Measurements from ENCODE around the gene FBXO42.

FBXO42 gene

DNA sequence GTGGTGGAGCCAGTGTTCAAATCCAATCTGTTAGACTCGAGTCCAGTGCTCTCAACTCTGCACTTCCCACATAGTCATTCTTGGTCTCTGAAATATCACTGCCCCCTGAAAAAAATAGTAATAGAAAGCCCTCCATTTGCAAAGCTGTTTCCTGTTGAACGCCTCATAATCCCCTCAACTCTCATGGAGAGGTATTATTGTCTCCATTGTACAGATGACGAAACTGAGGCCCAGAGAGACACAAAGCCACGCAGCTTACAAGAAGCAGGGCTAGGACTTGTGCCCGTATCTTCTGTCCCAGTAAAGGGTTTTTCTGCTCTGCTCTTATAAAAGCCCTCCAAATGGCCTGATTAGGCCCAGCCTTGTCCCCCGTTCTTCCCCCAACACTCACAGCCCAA is 133.6 kb downstream of the FBXO42 start:
- TF ChIP-seq RAD21 (IDR thresholded peaks at IDR 0.05; ENCODE audit: low read depth) (no peak), CREB1 (IDR thresholded peaks at IDR 0.05; ENCODE audit: low read depth) (no peak), EGR1 (IDR thresholded peaks at IDR 0.05) (no peak), CEBPB (IDR thresholded peaks at IDR 0.05) (no peak), TAF1 (IDR thresholded peaks at IDR 0.05; ENCODE audit: low read depth) (no peak), TCF12 (IDR thresholded peaks at IDR 0.05; ENCODE audit: low read depth) (no peak), YY1 (IDR thresholded peaks at IDR 0.05; ENCODE audit: low read depth) (no peak), TEAD4 (IDR thresholded peaks at IDR 0.05) (no peak), ZBTB7A (IDR thresholded peaks at IDR 0.05; ENCODE audit: low read depth) (no peak), EP300 (IDR thresholded peaks at IDR 0.05; ENCODE audit: borderline replicate concordance) (no peak), FOXM1 (IDR thresholded peaks at IDR 0.05; ENCODE audit: borderline replicate concordance, low read depth) (no peak), NFIC (IDR thresholded peaks at IDR 0.05) (no peak)
- TF ChIP-seq, protein P1, sequence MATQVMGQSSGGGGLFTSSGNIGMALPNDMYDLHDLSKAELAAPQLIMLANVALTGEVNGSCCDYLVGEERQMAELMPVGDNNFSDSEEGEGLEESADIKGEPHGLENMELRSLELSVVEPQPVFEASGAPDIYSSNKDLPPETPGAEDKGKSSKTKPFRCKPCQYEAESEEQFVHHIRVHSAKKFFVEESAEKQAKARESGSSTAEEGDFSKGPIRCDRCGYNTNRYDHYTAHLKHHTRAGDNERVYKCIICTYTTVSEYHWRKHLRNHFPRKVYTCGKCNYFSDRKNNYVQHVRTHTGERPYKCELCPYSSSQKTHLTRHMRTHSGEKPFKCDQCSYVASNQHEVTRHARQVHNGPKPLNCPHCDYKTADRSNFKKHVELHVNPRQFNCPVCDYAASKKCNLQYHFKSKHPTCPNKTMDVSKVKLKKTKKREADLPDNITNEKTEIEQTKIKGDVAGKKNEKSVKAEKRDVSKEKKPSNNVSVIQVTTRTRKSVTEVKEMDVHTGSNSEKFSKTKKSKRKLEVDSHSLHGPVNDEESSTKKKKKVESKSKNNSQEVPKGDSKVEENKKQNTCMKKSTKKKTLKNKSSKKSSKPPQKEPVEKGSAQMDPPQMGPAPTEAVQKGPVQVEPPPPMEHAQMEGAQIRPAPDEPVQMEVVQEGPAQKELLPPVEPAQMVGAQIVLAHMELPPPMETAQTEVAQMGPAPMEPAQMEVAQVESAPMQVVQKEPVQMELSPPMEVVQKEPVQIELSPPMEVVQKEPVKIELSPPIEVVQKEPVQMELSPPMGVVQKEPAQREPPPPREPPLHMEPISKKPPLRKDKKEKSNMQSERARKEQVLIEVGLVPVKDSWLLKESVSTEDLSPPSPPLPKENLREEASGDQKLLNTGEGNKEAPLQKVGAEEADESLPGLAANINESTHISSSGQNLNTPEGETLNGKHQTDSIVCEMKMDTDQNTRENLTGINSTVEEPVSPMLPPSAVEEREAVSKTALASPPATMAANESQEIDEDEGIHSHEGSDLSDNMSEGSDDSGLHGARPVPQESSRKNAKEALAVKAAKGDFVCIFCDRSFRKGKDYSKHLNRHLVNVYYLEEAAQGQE (IDR thresholded peaks at IDR 0.05; ENCODE audit: low read depth), result no peak
- TF ChIP-seq, protein P2, sequence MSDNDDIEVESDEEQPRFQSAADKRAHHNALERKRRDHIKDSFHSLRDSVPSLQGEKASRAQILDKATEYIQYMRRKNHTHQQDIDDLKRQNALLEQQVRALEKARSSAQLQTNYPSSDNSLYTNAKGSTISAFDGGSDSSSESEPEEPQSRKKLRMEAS (IDR thresholded peaks at IDR 0.05), result no peak
- TF ChIP-seq, protein P3, sequence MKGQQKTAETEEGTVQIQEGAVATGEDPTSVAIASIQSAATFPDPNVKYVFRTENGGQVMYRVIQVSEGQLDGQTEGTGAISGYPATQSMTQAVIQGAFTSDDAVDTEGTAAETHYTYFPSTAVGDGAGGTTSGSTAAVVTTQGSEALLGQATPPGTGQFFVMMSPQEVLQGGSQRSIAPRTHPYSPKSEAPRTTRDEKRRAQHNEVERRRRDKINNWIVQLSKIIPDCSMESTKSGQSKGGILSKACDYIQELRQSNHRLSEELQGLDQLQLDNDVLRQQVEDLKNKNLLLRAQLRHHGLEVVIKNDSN (IDR thresholded peaks at IDR 0.05), result no peak

DNA sequence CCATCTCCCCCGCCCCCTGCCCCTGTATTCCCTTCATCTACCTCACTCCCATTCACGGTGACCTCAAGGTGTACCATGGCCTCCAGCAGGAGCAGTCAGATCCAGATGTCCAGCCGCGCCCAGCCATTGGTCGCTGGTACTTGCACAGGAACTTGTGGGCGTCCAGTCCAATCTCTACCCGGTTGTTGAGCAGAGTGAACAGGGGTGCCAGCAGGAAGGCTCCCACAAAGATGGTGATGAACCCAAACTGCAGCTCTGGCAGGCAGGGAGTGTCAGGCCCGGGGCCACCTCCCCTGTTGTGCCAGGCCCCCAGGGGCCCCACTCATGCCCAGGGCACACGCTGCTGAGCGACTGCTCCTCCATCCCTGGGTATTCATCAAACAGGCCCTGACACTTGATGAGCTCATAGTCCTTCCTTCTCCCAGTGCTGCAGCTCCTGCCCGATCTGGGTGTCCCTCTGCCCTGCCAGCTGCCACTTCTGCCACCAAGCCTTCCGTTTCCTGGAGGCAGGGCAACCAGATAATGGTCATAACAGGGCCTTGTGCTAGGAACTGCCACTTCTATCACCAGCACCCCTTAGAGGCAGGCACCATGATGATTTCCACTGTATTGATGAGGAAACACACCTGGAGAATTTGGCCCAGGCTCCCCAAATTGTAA is 134.1 kb downstream of the FBXO42 start:
- TF ChIP-seq, protein P1 (IDR thresholded peaks at IDR 0.05; ENCODE audit: low read depth), result no peak
- TF ChIP-seq TCF12 (IDR thresholded peaks at IDR 0.05; ENCODE audit: low read depth) (no peak), RAD21 (IDR thresholded peaks at IDR 0.05; ENCODE audit: low read depth) (no peak), ZBTB7A (IDR thresholded peaks at IDR 0.05; ENCODE audit: low read depth) (no peak), YY1 (IDR thresholded peaks at IDR 0.05; ENCODE audit: low read depth) (no peak), NFIC (IDR thresholded peaks at IDR 0.05) (no peak), EP300 (IDR thresholded peaks at IDR 0.05; ENCODE audit: borderline replicate concordance) (no peak), TEAD4 (IDR thresholded peaks at IDR 0.05) (no peak), TAF1 (IDR thresholded peaks at IDR 0.05; ENCODE audit: low read depth) (no peak), CREB1 (IDR thresholded peaks at IDR 0.05; ENCODE audit: low read depth) (no peak), EGR1 (IDR thresholded peaks at IDR 0.05) (no peak), CEBPB (IDR thresholded peaks at IDR 0.05) (no peak), FOXM1 (IDR thresholded peaks at IDR 0.05; ENCODE audit: borderline replicate concordance, low read depth) (no peak)
- TF ChIP-seq, protein P3 (IDR thresholded peaks at IDR 0.05), result no peak
- TF ChIP-seq, protein P2 (IDR thresholded peaks at IDR 0.05), result no peak

DNA sequence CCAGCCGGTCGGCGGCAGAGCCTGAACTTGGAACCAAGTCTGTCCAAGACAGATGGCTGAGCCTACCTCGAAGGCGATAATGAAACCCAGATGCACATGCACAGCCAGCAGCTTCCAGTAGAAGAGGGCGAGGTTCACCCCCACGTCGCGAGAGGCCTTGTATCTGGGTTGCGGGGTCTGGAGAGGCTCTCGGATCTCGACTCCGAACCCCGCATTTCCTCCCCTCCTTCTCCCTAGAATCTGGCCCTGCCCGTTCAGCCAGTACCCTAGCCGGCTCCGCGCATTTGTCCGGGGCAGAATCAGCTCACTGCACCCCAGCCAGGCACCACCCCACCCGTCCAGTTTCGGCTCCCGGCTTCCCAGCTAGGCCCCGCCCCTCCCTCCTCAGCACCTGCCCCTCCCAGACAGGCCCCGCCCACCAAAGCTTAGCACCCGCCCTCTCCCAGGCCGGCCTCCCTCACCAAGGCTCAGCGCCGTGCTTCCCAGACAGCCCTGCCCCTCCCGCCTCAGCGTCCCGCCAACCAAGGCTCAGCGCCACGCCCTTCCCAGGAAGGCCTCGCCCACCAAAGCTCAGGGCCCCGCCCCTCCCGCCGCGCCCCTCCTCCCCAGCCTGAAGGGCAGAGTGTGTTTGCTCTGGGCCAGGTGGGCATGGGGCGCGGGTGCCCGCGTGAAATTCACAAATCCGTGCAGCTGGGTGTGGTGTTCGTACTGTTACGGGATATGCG is 135.1 kb downstream of the FBXO42 start:
- no peak for TF ChIP-seq CREB1 (IDR thresholded peaks at IDR 0.05; ENCODE audit: low read depth)
- peak; percentile 26; the same call in 1 of the 2 replicates for TF ChIP-seq NFIC (IDR thresholded peaks at IDR 0.05)
- no peak for TF ChIP-seq CEBPB (IDR thresholded peaks at IDR 0.05)
- TF ChIP-seq, protein P2 (IDR thresholded peaks at IDR 0.05), result peak; percentile 88
- TF ChIP-seq, protein P3 (IDR thresholded peaks at IDR 0.05), result no peak
- no peak for TF ChIP-seq RAD21 (IDR thresholded peaks at IDR 0.05; ENCODE audit: low read depth)
- no peak for TF ChIP-seq TEAD4 (IDR thresholded peaks at IDR 0.05)
- no peak for TF ChIP-seq FOXM1 (IDR thresholded peaks at IDR 0.05; ENCODE audit: borderline replicate concordance, low read depth)
- no peak for TF ChIP-seq TCF12 (IDR thresholded peaks at IDR 0.05; ENCODE audit: low read depth)
- peak; percentile 68 for TF ChIP-seq ZBTB7A (IDR thresholded peaks at IDR 0.05; ENCODE audit: low read depth)
- TF ChIP-seq EP300 (IDR thresholded peaks at IDR 0.05; ENCODE audit: borderline replicate concordance), result no peak
- TF ChIP-seq, protein P1 (IDR thresholded peaks at IDR 0.05; ENCODE audit: low read depth), result no peak
- peak; percentile 52; the same call in 1 of the 2 replicates for TF ChIP-seq TAF1 (IDR thresholded peaks at IDR 0.05; ENCODE audit: low read depth)
- TF ChIP-seq EGR1 (IDR thresholded peaks at IDR 0.05), result no peak
- TF ChIP-seq YY1 (IDR thresholded peaks at IDR 0.05; ENCODE audit: low read depth), result 0 out of 2 replicates have a peak, but pooled peaks have one; percentile 24

Data from Ishikawa (cell line).